Lung (tissue), 12 donors: ENCODE data around the gene GPX7. TPM values are rescaled to one million over a fixed set of nuclear protein-coding genes. Genes with fewer than 3 reads are reported as not detected.

Source experiments
- ATAC-seq: fragments of 200-7000 bp; cut with Tn5 transposase; one replicate; pipeline ENCODE4 v1.9.1; 2020; ENCODE audit warnings: moderate number of reproducible peaks; ENCODE audit not compliant: insufficient read depth, low FRiP score
- DNase-seq, 3 donors: peaks; one replicate each; pipeline ENCODE4 v3.0.0-alpha.2; 2013 to 2017
- H3K27ac ChIP-seq, 2 donors: one replicate each; pipeline ENCODE4 v1.5.1; 2013; ENCODE audit warnings: mild to moderate bottlenecking in 2 of 2, moderate library complexity in 2 of 2, control low read depth in 1 of 2, inconsistent platforms in 1 of 2, low read depth in 1 of 2, low read length in 1 of 2
- H3K27me3 ChIP-seq, 3 donors: one replicate each; pipeline ENCODE4 v1.5.1; 2013; ENCODE audit warnings: low read length in 2 of 3; ENCODE audit not compliant: control insufficient read depth in 3 of 3, insufficient read depth in 3 of 3
- H3K36me3 ChIP-seq, 4 donors: one replicate each; pipeline ENCODE4 v1.5.1; 2013; ENCODE audit warnings: low read length in 4 of 4, mild to moderate bottlenecking in 1 of 4, moderate library complexity in 1 of 4; ENCODE audit not compliant: control insufficient read depth in 4 of 4, insufficient read depth in 4 of 4
- H3K4me1 ChIP-seq, 5 donors: one replicate each; pipeline ENCODE4 v1.5.1; 2013; ENCODE audit warnings: low read length in 5 of 5, mild to moderate bottlenecking in 2 of 5, moderate library complexity in 1 of 5; ENCODE audit not compliant: control insufficient read depth in 5 of 5, insufficient read depth in 5 of 5
- H3K4me3 ChIP-seq: one replicate; pipeline ENCODE4 v1.5.1; 2013; ENCODE audit warnings: mild to moderate bottlenecking, control low read depth, moderate library complexity
- H3K9ac ChIP-seq, 2 donors: one replicate each; pipeline ENCODE4 v1.5.1; 2013; ENCODE audit warnings: low read length in 2 of 2, control low read depth in 1 of 2; ENCODE audit not compliant: insufficient read depth in 1 of 2
- H3K9me3 ChIP-seq, 4 donors: one replicate each; pipeline ENCODE4 v1.5.1; 2013; ENCODE audit warnings: low read length in 3 of 4, mild to moderate bottlenecking in 1 of 4, moderate library complexity in 1 of 4; ENCODE audit not compliant: control insufficient read depth in 4 of 4, insufficient read depth in 3 of 4
- WGBS, 2 donors: extraction: QIAGEN DNeasy Blood & Tissue Kit; methylation state at CpG; one replicate each; pipeline ENCODE4 v1.1.7; 2013; 5-methylcytosine and 5-hydroxymethylcytosine counted together
- polyA plus RNA-seq, 2 donors: library from polyadenylated mRNA; stranded (reverse); fragments of 200-250 nt; gene quantifications; one replicate each; pipeline ENCODE4 v1.2.1, GENCODE V29; 2013
- total RNA-seq, 2 donors: library from RNA; depleted of rRNA in 1 of 2; stranded (reverse); fragments of >200 nt in 1 of 2; gene quantifications; one replicate each; pipeline ENCODE4 v1.2.1, GENCODE V29; 2014 to 2021
- TF ChIP-seq, protein P1 (sequence below): IDR thresholded peaks from 2 replicates; pipeline ENCODE4 v1.5.1; 2012; ENCODE audit warnings: mild to moderate bottlenecking; ENCODE audit errors: control extremely low read depth, extremely low read depth
- donor health status: control.
- donor health status: control.
- donor health status: Bipolar disorder and iron deficiency.
- donor health status: healthy.
- donor health status: DM: yes; HTN: yes; CAD: no.

GPX7 gene
- total and polyA plus RNA-seq, 4 donors, result 7.3 to 61.4 (median 12.1) TPM

DNA sequence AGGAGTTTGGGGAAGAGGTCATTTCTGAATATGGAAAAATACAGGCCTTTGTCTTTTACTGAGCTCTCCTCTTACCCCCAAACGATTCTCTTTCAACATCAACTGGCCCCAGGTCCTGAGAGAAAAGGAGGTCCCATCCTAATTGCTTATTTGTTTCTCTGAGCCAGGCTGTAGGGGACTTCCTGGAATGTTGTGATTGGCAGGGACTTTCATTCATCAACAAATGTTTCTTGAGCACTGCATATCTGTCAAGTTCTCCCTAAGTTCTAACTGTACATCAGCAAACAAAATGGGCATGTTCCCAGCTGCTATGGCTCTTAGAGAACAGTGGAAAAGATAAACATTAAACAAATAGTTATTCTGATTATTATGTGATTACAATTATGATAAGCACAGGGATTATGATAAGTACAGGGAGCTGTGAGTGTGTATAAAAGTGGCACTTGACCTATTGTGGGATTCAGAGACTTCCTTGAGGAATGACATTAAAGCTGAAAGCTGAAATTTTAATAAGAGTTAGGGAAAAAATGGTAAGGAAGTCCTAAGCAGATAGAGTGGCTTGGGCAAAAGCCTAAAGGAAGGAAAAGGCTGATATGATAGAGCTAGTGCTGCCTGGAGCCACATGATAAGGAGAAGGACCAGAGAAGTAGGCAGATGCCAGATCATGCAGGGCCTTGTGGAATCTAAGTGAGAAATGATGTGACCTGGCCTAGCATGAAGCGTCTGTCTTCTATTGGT is 11.6 kb downstream of the GPX7 start:
- H3K4me3 ChIP-seq, result no peak overlapping the region
- no peak overlapping the region for H3K9ac ChIP-seq
- 41 to 60% methylated on average over 2 of the region's 2 CpGs for WGBS, 2 donors
- H3K36me3 ChIP-seq, result peaks cover 0 to 2% (median under 1%) of the 10 kb centered on the region in 4 donors
- H3K9me3 ChIP-seq, result no peaks in the 10 kb centered on the region
- no peak overlapping the region for H3K27ac ChIP-seq
- DNase-seq, result no peak
- H3K27me3 ChIP-seq, result no peaks in the 10 kb centered on the region
- no peak for ATAC-seq
- peaks cover 0 to 4% (median 0%) of the 10 kb centered on the region in 5 donors for H3K4me1 ChIP-seq
- TF ChIP-seq, protein P1, sequence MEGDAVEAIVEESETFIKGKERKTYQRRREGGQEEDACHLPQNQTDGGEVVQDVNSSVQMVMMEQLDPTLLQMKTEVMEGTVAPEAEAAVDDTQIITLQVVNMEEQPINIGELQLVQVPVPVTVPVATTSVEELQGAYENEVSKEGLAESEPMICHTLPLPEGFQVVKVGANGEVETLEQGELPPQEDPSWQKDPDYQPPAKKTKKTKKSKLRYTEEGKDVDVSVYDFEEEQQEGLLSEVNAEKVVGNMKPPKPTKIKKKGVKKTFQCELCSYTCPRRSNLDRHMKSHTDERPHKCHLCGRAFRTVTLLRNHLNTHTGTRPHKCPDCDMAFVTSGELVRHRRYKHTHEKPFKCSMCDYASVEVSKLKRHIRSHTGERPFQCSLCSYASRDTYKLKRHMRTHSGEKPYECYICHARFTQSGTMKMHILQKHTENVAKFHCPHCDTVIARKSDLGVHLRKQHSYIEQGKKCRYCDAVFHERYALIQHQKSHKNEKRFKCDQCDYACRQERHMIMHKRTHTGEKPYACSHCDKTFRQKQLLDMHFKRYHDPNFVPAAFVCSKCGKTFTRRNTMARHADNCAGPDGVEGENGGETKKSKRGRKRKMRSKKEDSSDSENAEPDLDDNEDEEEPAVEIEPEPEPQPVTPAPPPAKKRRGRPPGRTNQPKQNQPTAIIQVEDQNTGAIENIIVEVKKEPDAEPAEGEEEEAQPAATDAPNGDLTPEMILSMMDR, result no peak

DNA sequence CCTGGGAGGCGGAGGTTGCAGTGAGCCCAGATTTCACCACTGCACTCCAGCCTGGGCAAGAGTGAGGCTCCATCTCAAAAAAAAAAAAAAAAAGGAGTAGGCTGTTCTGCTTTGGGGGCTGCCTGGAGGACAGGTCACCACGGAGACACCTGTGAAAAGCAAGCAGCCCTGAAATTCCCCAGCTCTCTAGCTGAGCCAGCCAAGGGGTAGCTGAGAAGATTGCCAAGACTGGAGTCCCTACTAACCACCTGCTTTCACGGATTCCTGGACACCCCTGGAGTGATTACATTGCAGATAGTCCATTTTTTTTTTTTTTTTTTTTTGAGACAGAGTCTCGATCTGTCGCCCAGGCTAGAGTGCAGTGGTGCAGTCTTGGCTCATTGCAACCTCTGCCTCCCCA is 12.5 kb downstream of the GPX7 start:
- TF ChIP-seq, protein P1, result no peak
- Histone ChIP-seq H3K27me3 (no peaks in the 10 kb centered on the region), H3K27ac (no peak overlapping the region), H3K4me1 (peaks cover 0 to 4% (median 0%) of the 10 kb centered on the region in 5 donors), H3K4me3 (no peak overlapping the region), H3K9me3 (no peaks in the 10 kb centered on the region), H3K36me3 (peaks cover 0 to 2% (median 0%) of the 10 kb centered on the region in 4 donors), H3K9ac (no peak overlapping the region)
- WGBS, 2 donors, result 92 to 95% methylated on average over 5 of the region's 5 CpGs
- no peak for ATAC-seq
- DNase-seq, result no peak

DNA sequence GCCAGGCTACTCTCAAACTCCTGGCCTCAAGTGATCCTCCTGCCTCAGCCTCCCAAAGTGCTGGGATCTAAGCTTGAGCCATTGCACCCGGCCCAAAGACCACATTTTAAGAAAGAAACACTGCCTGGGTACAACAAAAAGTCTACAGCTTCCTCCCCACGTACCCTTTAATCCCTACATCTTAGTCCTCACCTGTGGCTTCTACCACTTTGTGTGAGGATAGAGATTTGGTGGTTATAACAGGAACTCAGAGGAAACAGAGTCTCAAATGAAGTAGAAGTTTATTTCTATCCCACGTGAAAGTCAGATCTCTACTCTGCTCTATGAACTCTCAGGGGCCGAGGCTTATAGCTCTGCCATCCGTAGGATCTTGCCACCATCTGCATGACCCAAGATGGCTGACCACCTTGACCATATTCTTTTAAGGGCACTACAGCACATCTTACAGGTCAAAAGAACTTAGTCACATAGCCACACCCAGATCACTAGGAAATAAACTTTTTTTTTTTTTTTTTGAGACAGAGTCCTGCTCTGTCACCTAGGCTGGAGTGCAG is 13.4 kb downstream of the GPX7 start:
- WGBS, 2 donors, result 73 to 77% methylated on average over 5 of the region's 5 CpGs
- H3K9me3 ChIP-seq, result no peaks in the 10 kb centered on the region

More for the DNA sequence above, 13.4 kb downstream of the GPX7 start:
- H3K27ac ChIP-seq, result no peak overlapping the region
- H3K36me3 ChIP-seq, result peaks cover 0 to 2% (median 0%) of the 10 kb centered on the region in 4 donors
- H3K4me3 ChIP-seq, result no peak overlapping the region
- no peak overlapping the region for H3K9ac ChIP-seq
- TF ChIP-seq, protein P1, result no peak
- ATAC-seq (no peak), DNase-seq (no peak)
- H3K4me1 ChIP-seq, result peaks cover 0 to 4% (median 0%) of the 10 kb centered on the region in 5 donors
- no peaks in the 10 kb centered on the region for H3K27me3 ChIP-seq
